H1 (cell line): ENCODE results near the gene HMCN2. TPM values are rescaled to one million over a fixed set of nuclear protein-coding genes. Genes with fewer than 3 reads are reported as not detected.

Experiments
- CBX8 ChIP-seq: fragments of 300-800, 300-1000 bp; sonication (generic); IDR thresholded peaks from 2 replicates; pipeline ENCODE4 v1.7.1; 2016; ENCODE audit warnings: low read depth, low read length, borderline replicate concordance
- CHD2 ChIP-seq: IDR thresholded peaks from 2 replicates; pipeline ENCODE4 v1.6.1; 2012; ENCODE audit warnings: low read length, improper control_type of control experiment
- GTF2F1 ChIP-seq: IDR thresholded peaks from 2 replicates; pipeline ENCODE4 v1.6.1; 2012; ENCODE audit warnings: low read depth, low read length, improper control_type of control experiment, borderline replicate concordance
- HDAC6 ChIP-seq: IDR thresholded peaks from one replicate; pipeline ENCODE4 v1.7.1; 2012; ENCODE audit warnings: low read depth, mild to moderate bottlenecking, inconsistent platforms, low read length, moderate library complexity
- PHF8 ChIP-seq: fragments of 200-600 bp; sonication (generic); conservative IDR thresholded peaks from 2 replicates; pipeline ENCODE4 v1.7.1; 2012; ENCODE audit warnings: low read depth, mild to moderate bottlenecking, inconsistent platforms, low read length, moderate library complexity
- SP4 ChIP-seq: IDR thresholded peaks from 2 replicates; pipeline ENCODE4 v1.6.1; 2012; ENCODE audit warnings: low read length, inconsistent platforms
- TAF1 ChIP-seq: IDR thresholded peaks from 2 replicates; pipeline ENCODE4 v1.6.1; 2011; ENCODE audit warnings: mild to moderate bottlenecking, low read depth, low read length
- polyA plus RNA-seq, 7 experiments: library from polyadenylated mRNA; depleted of rRNA in 3 of 7; stranded (reverse) in 5 of 7; unstranded in 2 of 7; fragments of >200 nt in 5 of 7; fragments of 200-250 nt in 2 of 7; gene quantifications; 1 replicate in 5 of 7; 2 replicates in 1 of 7; 4 replicates in 1 of 7; pipeline versions ENCODE4 v1.2.1 to v1.2.3, GENCODE V29; 2011 to 2013; ENCODE audit warnings: missing spikeins in 2 of 7, mixed read lengths in 2 of 7
- total RNA-seq: library from RNA; stranded (reverse); fragmentation: NEBNext Ultra II Directional; extraction: Animal tissue kit (Norgen Biotek cat#: 25700); gene quantifications from 2 replicates; pipeline ENCODE4 v1.2.1, GENCODE V29; 2021
- TF ChIP-seq, protein P1 (sequence below): fragments of 300-600 bp; sonication (generic); IDR thresholded peaks from 2 replicates; pipeline ENCODE4 v1.7.1; 2012; ENCODE audit warnings: low read length, moderate library complexity, mild to moderate bottlenecking, inconsistent platforms; ENCODE audit not compliant: insufficient replicate concordance
- TF ChIP-seq, protein P2 (sequence below): IDR thresholded peaks from 2 replicates; pipeline ENCODE4 v1.6.1; 2012; ENCODE audit warnings: low read length, inconsistent platforms

Gene HMCN2
- total and polyA plus RNA-seq, 2 of the 8 experiments (the other 6 are each of a cell fraction or from before 2014, with no cell fraction given): 5.0 to 9.1 TPM

DNA sequence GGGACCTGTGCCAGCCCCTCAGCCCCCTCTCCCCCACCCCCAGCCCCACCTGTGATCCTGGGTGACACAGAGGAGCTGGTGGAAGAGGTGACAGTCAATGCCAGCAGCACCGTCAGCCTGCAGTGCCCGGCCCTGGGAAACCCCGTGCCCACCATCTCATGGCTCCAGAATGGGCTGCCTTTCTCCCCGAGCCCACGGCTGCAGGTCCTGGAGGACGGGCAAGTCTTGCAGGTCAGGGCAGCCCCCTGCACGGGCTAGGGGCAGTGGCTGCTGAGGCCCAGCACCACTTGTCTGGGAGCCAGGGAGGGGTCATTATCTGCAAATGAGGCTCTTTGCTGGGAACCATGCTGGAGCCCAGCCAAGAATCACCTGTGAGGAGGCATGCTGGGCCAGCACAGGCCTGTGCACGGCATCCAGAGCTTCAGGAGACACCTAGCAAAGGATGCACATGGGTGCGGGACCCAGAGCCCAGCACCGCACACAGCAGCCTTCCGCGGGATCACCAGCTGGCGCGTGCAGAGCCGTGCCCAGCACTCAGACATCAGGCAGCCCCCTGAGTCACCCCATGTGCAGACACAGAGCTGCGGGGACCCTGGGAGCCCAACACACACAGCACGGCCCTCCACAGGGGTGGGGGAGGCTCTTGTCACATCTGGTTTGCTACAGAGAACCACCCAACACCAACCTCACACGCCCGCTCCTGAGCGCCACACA, 117.2 kb downstream of the HMCN2 start (continued):
- TF ChIP-seq, protein P1, sequence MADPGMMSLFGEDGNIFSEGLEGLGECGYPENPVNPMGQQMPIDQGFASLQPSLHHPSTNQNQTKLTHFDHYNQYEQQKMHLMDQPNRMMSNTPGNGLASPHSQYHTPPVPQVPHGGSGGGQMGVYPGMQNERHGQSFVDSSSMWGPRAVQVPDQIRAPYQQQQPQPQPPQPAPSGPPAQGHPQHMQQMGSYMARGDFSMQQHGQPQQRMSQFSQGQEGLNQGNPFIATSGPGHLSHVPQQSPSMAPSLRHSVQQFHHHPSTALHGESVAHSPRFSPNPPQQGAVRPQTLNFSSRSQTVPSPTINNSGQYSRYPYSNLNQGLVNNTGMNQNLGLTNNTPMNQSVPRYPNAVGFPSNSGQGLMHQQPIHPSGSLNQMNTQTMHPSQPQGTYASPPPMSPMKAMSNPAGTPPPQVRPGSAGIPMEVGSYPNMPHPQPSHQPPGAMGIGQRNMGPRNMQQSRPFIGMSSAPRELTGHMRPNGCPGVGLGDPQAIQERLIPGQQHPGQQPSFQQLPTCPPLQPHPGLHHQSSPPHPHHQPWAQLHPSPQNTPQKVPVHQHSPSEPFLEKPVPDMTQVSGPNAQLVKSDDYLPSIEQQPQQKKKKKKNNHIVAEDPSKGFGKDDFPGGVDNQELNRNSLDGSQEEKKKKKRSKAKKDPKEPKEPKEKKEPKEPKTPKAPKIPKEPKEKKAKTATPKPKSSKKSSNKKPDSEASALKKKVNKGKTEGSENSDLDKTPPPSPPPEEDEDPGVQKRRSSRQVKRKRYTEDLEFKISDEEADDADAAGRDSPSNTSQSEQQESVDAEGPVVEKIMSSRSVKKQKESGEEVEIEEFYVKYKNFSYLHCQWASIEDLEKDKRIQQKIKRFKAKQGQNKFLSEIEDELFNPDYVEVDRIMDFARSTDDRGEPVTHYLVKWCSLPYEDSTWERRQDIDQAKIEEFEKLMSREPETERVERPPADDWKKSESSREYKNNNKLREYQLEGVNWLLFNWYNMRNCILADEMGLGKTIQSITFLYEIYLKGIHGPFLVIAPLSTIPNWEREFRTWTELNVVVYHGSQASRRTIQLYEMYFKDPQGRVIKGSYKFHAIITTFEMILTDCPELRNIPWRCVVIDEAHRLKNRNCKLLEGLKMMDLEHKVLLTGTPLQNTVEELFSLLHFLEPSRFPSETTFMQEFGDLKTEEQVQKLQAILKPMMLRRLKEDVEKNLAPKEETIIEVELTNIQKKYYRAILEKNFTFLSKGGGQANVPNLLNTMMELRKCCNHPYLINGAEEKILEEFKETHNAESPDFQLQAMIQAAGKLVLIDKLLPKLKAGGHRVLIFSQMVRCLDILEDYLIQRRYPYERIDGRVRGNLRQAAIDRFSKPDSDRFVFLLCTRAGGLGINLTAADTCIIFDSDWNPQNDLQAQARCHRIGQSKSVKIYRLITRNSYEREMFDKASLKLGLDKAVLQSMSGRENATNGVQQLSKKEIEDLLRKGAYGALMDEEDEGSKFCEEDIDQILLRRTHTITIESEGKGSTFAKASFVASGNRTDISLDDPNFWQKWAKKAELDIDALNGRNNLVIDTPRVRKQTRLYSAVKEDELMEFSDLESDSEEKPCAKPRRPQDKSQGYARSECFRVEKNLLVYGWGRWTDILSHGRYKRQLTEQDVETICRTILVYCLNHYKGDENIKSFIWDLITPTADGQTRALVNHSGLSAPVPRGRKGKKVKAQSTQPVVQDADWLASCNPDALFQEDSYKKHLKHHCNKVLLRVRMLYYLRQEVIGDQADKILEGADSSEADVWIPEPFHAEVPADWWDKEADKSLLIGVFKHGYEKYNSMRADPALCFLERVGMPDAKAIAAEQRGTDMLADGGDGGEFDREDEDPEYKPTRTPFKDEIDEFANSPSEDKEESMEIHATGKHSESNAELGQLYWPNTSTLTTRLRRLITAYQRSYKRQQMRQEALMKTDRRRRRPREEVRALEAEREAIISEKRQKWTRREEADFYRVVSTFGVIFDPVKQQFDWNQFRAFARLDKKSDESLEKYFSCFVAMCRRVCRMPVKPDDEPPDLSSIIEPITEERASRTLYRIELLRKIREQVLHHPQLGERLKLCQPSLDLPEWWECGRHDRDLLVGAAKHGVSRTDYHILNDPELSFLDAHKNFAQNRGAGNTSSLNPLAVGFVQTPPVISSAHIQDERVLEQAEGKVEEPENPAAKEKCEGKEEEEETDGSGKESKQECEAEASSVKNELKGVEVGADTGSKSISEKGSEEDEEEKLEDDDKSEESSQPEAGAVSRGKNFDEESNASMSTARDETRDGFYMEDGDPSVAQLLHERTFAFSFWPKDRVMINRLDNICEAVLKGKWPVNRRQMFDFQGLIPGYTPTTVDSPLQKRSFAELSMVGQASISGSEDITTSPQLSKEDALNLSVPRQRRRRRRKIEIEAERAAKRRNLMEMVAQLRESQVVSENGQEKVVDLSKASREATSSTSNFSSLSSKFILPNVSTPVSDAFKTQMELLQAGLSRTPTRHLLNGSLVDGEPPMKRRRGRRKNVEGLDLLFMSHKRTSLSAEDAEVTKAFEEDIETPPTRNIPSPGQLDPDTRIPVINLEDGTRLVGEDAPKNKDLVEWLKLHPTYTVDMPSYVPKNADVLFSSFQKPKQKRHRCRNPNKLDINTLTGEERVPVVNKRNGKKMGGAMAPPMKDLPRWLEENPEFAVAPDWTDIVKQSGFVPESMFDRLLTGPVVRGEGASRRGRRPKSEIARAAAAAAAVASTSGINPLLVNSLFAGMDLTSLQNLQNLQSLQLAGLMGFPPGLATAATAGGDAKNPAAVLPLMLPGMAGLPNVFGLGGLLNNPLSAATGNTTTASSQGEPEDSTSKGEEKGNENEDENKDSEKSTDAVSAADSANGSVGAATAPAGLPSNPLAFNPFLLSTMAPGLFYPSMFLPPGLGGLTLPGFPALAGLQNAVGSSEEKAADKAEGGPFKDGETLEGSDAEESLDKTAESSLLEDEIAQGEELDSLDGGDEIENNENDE: no peak
- no peak for TF ChIP-seq TAF1
- no peak for TF ChIP-seq GTF2F1
- no peak for TF ChIP-seq HDAC6
- no peak for TF ChIP-seq PHF8
- TF ChIP-seq CBX8: no peak
- no peak for TF ChIP-seq CHD2
- TF ChIP-seq SP4: no peak
- TF ChIP-seq, protein P2, sequence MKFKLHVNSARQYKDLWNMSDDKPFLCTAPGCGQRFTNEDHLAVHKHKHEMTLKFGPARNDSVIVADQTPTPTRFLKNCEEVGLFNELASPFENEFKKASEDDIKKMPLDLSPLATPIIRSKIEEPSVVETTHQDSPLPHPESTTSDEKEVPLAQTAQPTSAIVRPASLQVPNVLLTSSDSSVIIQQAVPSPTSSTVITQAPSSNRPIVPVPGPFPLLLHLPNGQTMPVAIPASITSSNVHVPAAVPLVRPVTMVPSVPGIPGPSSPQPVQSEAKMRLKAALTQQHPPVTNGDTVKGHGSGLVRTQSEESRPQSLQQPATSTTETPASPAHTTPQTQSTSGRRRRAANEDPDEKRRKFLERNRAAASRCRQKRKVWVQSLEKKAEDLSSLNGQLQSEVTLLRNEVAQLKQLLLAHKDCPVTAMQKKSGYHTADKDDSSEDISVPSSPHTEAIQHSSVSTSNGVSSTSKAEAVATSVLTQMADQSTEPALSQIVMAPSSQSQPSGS: no peak
